ENCODE data around the gene ACOT2.

DNA sequence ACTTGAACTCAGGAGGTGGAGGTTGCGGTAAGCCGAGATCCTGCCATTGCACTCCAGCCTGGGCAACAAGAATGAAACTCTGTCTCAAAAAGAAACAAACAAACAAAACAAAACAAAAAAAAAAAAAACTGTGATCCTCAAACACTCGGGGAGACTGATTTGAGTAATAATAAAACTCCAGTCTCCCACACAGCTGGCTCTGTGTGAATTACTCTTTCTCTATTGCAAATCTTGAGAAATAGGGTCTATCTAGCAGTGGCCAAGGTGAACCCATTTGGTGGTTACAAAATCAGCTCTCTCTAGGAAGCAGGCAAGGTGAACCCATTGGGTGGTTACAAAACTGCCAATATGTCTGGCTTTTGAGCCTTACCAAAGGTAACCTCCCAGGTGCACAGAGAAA lies 37.3 kb downstream of the ACOT2 start:
- TF ChIP-seq, protein P1, sequence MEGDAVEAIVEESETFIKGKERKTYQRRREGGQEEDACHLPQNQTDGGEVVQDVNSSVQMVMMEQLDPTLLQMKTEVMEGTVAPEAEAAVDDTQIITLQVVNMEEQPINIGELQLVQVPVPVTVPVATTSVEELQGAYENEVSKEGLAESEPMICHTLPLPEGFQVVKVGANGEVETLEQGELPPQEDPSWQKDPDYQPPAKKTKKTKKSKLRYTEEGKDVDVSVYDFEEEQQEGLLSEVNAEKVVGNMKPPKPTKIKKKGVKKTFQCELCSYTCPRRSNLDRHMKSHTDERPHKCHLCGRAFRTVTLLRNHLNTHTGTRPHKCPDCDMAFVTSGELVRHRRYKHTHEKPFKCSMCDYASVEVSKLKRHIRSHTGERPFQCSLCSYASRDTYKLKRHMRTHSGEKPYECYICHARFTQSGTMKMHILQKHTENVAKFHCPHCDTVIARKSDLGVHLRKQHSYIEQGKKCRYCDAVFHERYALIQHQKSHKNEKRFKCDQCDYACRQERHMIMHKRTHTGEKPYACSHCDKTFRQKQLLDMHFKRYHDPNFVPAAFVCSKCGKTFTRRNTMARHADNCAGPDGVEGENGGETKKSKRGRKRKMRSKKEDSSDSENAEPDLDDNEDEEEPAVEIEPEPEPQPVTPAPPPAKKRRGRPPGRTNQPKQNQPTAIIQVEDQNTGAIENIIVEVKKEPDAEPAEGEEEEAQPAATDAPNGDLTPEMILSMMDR (IDR thresholded peaks at IDR 0.05 in 4 of 5, conservative IDR thresholded peaks at IDR 0.05 in 1 of 5) = no peak
- no peak for TF ChIP-seq POLR2A (IDR thresholded peaks at IDR 0.05)
